T follicular helper cell (primary cell): ENCODE results near the gene MLYCD.

Experiments used
- DNase-seq: peaks from one replicate; pipeline ENCODE4 v3.0.0-alpha.2; 2020; ENCODE audit warnings: low read depth

The MLYCD gene

DNA sequence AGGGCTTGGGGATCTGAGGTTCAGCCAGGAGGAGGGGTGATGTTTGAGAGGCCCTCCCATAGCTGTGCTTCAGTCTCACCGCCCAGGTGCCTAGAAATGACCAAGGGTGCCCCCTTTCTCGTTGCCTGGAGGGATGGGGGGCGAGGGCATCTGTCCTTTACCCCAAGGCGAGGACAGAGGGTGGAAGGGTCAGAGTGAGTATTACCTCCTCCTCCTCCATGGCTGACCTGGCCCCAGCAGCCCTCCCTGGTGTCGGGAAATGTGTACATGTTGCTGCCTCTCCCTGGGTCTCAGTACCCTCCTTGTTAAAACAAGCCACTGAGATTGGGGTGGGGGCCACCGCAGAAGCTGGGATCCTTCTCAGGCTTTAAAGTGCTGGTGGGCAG is 71.5 kb downstream of the MLYCD start:
- DNase-seq = no peak

DNA sequence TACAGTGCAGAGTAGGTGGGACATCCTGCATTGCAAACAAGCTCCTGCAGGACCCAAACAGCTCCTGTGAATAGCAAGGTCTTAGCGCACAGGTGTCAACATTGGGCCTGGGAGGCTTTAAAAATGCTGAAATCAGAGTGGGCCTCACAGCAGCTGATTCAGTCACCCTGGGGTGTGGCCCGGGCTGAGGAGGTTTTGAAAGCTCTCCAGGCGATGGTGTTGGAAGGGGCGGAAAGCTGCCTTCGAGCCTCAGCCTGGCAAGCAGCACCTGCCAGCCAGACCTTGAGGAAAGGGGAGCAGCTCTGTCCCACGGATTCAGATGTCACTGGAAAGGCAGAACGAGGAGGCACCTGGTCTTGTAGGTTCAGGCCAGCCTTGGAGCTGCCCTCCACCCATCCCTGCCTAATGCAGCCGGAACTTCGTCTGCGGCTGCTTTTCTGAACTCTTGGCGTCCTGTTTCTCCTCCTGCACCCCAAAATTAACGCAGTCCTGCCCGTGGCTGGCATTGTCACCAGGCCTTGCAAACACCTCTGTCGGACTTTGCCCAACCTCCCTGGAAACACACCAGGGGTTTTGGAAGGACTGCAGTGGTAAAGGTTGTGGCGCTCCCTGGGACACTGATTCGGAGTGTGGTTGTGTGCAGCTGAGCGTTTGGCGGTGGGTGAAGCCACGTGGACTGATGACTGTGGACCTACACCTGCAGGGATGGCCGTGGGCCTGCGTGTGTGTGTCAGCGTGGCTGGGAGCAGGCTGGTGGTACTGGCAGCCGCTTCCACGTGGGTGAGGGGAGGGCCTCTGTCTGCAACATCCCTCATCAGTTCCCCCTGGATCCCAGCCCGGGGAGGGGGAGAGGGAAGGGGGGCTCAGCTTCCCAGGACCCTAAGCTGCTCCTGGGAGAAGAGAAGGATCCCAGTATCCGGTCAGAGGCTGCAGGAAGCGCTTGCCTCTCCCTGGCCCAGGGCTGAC is 72.5 kb downstream of the MLYCD start:
- DNase-seq = no peak

DNA sequence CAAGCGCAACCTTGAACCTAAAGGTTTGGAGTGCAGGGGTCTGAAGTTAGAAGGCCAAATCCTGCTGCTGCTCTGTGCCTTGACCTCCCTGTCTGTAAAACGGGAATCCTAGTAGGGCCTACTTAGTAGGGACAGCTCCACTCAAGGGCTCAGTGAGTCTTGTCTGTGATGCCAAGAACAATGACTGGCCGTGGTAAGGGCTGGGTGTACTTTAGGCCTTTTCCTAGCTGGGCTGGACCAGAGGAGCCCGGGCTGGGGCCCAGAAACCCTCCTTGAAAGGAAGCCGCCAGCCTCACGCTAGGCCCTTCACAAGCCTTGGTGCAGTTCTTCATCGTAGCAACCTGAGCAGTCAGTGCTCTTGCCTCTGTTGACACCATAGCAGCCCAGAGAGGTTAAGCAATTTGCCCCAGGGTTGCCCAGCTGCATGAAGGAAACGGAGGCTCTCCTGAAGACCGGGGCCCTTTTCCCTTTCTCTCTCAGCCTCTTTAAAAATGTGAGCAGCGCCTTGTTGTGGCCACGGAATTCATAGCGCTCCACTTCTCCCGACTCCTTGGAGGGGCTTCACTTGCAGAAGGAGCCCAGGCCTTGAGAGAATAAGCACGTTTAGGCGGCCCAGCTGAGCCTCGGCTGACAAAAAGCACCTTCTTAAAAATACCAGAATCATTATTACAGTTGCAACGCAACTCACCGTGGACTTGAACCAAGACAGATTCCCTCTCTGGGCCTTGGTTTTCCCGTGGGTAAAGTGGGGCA is 73.5 kb downstream of the MLYCD start:
- DNase-seq = no peak

DNA sequence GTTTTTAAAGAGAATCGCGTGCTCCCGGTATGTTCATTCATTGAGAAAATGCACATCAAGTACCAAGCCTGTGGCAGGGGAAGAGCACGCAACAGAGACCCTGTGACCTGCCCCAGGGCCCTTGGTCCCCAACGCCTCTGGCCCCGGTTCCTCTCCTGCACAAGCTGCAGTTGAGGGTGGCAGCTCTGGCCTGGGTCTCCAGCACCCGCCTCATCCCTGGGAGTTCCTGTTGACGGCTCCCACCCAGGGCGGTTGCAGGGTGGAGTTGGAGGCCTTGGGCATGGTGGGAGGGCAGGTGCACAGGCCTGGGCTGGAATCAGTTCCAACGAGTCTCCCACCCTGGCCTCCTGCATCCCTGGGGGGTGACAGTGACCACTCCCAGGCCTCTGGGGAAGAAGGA is 74.2 kb downstream of the MLYCD start:
- DNase-seq = no peak

DNA sequence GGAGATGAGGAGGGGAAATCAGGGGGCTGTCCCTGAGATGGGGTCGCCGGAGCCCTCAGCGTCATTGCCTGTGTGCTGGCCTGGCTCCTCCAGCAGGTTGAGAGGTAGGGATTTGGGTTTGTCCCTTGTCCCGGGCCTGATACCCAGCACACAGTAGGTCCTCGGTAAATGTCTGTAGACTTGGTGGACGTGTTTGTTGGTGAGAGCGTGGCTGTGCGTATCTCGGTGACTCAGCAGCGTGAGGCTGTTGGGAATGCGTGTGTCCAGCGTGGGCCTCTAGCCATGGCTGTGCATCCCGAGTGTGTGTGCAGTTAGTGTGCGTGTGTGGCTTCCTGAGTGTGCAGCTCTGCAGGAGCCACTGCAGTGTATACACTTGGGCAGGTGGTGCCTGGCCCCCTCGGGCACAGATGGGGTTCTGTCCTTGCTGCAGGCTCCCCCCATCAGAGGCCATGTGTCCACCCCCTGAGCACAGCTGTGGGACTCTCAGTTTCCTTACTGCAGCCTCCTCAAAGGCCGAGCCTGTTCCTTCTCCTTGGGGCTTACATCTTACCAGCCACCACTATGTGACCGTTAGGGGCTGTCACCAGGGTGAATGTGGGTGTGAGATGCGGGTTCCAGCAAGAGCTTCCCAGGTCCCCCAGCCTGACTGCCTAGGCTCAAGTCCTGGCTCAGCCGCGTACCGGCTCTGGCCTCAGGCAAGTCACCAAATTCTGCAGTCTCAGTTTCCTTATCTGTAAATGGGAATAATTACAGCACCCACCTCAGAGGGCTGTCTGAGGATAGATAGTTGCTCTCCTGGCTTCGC is 74.9 kb downstream of the MLYCD start:
- DNase-seq = no peak

DNA sequence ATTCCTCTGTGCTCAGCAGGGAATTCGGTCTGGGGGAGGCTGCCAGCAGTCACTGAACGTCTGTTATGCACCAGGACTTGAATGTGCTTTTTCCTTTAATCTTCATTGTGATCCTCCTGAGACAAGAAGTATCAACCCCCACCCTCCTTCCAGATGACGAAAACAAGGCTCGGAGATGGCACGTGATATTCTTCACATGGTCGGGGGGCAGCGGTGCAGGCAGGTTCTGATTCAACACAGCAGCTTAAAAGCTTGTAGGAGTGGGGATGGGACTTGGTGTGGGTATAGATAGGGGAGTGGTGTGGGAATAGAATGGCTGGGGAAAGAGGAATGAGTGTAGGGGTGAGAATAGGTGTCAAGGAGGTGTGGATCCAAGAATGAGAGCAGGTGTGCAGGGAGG is 75.6 kb downstream of the MLYCD start:
- no peak for DNase-seq

DNA sequence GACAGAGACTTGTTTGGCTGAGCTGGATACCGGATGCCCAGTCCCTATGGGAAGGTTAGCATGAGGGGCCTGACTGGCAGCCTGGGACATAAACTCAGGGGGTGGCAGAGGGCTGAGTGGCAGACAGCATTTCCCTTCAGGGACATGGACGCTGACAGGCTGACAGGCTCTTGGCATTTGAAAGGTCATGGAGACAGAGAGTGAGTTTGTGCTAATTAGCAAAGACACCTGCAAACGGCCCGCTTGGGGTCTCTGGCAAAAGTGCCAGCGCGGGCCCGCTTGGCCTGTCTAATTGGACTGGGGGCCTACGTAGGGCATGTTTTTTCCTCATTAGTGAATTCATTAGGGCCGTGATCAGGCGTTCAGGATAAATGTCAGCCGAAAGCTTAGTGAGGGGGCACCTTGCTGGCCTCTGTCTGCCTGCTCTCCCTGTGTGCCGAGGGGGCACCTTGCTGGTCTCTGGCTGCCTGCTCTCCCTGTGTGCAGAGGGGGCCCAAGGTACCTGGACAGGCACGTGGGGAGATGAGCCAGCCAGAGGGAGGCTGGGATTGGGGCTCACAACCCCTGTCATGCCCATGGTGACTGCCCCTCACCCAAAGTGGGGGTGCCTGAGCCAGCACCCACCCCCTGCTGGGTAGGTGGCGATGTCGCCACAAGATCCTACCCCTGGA is 76.8 kb downstream of the MLYCD start:
- no peak for DNase-seq
